ENCODE measurements around the gene CRIP2.
A peak's percentile ranks its signal among the peaks of the same experiment; 100 is the strongest.

The CRIP2 gene

DNA sequence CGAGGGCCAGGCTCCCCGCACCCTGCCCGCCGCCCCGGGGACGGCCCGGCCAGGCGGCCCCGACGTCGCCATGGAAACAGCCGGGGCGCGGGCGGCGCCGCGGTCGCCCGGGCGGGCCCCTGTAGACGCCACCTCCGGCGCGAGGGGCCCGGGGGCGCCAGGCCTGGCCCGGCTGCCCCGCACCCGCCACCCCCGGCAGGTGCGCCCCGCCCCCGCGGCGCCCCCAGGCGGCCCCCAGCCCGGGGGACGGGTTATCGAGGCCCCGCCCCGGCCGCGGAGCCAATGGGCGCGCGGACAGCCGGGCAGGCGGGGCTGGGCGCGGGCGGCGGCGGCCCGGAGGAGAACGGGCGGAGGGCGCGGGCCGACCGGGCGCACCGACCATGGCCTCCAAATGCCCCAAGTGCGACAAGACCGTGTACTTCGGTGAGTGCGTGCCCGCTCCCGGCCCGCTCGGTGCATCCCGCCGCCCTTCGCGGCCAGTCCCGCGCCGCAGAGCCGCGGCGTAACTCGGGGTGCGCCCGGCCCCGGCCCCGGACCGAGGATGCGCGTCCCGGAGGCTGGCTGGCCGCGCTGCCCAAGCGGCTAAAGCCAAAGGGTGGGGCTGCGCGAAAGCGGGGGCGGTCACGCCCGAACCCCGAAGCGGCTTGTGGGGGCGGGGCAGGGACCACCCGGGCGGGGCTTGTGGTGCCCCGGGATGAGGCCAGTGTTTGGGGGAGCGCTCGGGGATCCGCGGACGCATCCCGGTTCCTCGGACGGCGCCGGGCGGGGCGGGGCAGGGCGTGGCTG, at the start of gene CRIP2:
Gene CRIP2, plus strand, starts transcription at position 339 of the 786 bp plus-strand sequence. Its CDS starts 42 bp downstream, at position 381.
- peak within 1 kb of the TSS; percentile 57 to 88 (median 73) for H3K4me3 ChIP-seq
- peak within 1 kb of the TSS; percentile 75 to 98 (median 90) for H3K27ac ChIP-seq

DNA sequence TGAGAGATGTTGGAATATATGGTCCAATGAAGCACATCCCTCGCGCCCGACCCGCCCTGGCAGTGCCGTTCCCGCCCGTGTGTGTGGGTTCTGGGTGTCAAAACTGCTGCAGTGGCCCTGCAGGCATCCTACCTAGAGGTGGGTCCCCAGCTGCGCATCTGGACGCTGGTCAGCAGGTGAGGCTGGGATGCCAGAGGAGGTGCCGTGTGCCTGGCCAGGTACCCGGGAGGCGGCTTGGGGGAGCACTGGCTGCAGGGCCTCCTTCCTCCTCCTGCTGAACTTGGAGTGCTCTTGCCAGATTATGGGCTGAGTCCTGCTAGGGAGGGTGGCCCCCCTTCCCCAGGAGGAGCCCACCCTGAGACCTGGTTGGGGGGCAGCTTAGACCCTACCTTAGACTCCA, 49.8 kb upstream of the CRIP2 start:
- no peak overlapping the region for H3K27ac ChIP-seq
- H3K4me3 ChIP-seq, result no peak overlapping the region

DNA sequence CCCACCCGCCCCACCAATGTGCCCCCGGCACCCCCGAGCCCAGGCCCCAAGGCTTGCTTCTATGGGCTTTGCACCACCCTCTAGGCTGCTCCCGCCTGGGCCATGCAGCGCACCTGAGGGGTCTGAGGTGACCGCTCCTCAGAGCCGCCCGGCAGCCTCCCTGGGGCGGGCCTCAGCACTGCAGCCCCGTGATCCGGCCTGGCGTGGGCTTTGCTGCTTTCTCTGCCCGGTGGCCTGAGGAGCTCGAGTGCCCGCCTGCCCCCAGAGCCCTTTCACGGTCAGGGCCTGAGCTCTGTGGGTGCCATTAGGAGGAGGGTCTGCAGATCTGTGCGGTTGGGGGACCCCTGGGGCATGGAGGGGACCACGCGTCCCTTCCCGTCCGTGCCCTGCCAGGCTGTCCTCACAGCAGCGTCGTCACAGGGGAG, 48.8 kb upstream of the CRIP2 start:
- no peak overlapping the region for H3K4me3 ChIP-seq
- H3K27ac ChIP-seq, result no peak overlapping the region

- H3K4me3 ChIP-seq, result no peak overlapping the region
- H3K27ac ChIP-seq, result no peak overlapping the region
These were observed 48.0 kb upstream of the CRIP2 start for GRCh38 chr14:105426416-105427130.

GRCh38 chr14:105427412-105427811, 47.2 kb upstream of the CRIP2 start:
- H3K27ac ChIP-seq, result no peak overlapping the region
- H3K4me3 ChIP-seq, result no peak overlapping the region

DNA sequence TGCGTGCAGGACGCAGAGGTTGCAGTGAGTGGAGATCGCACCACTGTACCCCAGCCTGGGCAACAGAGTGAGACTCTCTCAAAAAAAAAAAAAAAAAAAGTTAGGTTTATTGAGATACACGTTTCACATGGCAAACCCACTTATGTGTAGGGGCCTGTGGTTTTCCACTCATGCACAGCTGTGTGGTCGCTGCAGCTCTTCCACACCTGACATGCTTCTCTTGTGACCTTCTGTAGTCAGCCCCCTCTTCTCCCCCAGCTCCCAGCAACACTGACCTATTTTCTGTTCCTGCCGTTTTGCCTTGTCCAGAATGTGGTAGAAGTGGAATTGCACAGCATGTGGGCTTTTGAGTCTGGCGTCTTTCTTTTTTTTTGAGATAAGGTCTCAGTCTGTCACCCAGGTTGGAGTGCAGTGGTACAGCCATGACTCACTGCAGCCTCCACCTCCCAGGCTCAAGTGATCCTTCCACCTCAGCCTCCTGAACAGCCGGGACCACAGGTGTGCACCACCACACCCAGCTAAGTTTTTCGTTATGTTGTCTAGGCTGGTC, 46.6 kb upstream of the CRIP2 start:
- Histone ChIP-seq H3K4me3 (no peak overlapping the region), H3K27ac (no peak overlapping the region)

DNA sequence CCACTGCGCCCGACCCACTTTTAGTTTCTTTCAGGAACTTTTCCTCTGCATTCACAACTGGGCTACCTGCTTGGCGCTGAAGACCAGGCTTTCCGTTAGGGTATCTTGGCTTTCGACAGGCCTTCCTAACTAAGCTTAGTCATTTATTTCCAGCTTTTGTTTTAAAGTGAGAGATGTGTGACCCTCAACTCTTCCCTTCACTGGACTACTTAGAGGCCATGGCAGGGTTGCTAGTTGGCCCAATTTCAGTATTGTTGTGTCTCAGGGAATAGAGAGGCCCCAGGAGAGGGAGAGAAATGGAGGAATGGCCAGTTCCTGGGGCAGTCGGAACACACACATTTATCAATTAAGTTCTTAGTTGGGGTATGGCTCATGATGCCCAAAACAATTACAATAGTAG, 44.6 kb upstream of the CRIP2 start:
- H3K27ac ChIP-seq, result no peak overlapping the region
- no peak overlapping the region for H3K4me3 ChIP-seq

GRCh38 chr14:105430565-105430964, 44.1 kb upstream of the CRIP2 start:
- Histone ChIP-seq H3K27ac (peak overlapping the region in 1 of 21 experiments; percentile 50), H3K4me3 (no peak overlapping the region)

GRCh38 chr14:105431256-105431655, 43.4 kb upstream of the CRIP2 start:
- Histone ChIP-seq H3K27ac (peak overlapping the region in 2 of 21 experiments; percentile 12 to 50), H3K4me3 (no peak overlapping the region)

GRCh38 chr14:105432657-105433056, 42.0 kb upstream of the CRIP2 start:
- Histone ChIP-seq H3K27ac (no peak overlapping the region), H3K4me3 (no peak overlapping the region)

GRCh38 chr14:105433161-105433605, 41.4 kb upstream of the CRIP2 start:
- Histone ChIP-seq H3K27ac (no peak overlapping the region), H3K4me3 (no peak overlapping the region)

DNA sequence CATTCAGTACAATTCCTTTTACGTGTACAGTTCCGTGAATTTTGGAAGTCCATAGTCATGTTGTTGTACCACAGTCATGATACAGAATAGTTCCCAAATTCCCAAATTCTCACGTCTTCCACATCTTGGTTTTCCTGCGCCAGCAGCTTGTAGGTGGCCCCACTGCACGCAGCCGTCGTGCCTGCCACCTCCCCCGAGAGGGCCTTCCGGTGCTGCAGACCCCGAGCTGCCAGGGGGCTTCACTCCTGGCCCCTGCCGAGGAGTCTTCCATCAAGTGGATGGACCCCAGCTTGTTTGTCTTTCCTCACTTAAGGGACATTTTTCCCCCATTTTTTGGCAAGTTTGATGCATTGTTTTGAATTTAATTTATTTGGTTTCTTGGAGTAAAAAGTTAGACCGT, 38.2 kb upstream of the CRIP2 start:
- no peak overlapping the region for H3K4me3 ChIP-seq
- no peak overlapping the region for H3K27ac ChIP-seq

- H3K4me3 ChIP-seq, result no peak overlapping the region
These were observed 37.5 kb upstream of the CRIP2 start for GRCh38 chr14:105436891-105437722.

GRCh38 chr14:105437723-105438500, 36.7 kb upstream of the CRIP2 start:
- no peak overlapping the region for H3K27ac ChIP-seq

More at GRCh38 chr14:105436891-105437722, 37.5 kb upstream of the CRIP2 start:
- H3K27ac ChIP-seq, result no peak overlapping the region

DNA sequence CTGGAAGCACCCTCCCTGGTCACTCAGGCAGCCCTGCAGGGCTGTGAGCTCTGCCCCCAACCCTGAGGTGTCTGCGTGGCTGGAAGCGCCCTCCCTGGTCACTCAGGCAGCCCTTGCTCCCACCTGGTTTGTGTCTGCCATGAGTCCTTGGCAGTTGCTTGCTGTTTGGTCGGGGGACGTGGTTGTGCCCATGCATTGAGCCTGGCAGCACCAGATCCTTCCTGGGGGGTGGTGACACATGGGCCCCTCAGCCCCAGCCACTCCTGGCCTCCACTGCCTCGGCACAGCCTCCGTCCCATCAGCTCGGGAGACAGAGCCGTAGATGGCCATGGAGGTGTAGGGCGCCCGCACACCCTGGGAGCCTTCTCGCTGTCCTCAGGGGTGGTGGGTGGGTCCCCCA, 35.4 kb upstream of the CRIP2 start:
- Histone ChIP-seq H3K4me3 (no peak overlapping the region), H3K27ac (no peak overlapping the region)

More at GRCh38 chr14:105437723-105438500, 36.7 kb upstream of the CRIP2 start:
- H3K4me3 ChIP-seq, result no peak overlapping the region

DNA sequence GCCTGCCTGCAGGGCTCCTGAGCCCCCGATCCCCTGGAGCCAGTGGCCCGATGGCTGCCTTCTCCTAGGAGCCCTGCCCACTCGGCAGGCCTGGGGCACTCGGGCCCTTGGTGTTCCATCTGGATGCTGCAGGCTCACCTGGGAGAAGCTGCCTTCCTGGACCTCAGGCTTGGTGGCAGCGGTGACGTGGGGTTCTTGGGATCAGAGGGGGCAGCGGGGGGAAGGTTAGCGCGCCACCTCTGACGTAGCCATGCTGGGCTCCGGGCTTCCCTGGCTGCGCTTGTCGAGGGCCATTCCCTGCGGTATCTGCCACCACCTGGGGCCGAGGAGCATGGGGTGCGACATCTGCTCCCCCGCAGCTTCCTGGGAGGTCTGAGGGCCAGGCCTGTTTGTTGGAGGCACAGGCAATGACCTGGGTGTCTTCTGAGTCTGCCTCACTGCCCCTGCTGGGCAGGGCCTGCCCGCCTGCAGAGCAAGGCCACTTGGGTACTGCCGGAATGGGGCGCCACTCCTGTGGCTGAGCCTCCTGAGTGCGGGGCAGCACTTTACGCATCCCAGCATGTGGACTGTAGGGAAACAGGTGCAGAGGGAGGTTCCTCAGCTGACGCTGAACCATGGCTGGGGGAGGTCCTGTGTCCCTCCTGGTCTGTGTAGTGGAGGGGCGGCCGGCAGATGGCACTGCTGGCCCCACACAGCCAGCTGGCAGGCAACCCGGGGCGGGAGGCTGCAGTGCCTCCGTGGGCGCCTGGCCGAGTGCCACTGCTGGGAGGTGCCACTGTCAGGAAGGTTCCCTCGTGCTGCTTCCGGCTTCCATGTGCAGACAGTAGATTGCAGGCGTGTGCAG, 34.7 kb upstream of the CRIP2 start:
- Histone ChIP-seq H3K27ac (no peak overlapping the region), H3K4me3 (no peak overlapping the region)

DNA sequence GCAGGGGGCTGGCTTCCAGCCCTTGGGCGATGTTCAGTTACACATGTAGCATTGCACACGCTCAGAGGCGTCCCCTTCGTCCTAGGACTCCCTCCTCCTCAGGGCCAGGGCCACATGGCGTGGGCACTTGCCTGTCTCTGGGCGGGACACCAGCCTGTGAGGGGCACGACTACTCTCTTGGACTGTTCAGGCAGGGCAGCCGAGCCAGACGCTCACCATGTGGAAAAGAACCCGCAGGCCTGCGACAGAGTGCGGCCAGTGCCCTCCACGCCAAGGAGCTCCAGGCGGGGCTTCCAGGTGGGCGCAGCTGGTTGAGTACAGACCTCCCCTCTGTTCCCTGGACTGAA, 34.1 kb upstream of the CRIP2 start:
- no peak overlapping the region for H3K4me3 ChIP-seq

DNA sequence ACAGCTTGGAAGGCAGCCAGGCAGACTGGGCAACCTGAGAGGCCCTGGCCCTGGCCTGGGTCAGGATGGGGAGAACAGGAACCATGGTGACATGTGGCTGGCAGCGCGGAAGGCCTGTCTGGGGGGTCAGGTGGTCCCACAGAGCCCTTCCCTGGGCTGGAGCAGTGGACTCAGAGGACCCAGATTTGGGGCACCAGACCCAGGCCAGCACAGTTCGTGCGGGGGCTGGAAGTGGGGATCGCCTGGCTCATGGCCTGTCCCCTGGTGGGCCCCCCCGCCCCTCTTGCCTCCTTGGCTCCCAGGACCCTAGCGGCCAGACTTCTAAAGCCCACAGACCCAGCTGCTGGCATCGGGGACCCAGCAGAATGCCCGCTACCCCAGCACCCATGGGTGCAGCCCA, 33.6 kb upstream of the CRIP2 start:
- Histone ChIP-seq H3K4me3 (no peak overlapping the region), H3K27ac (no peak overlapping the region)

More for the DNA sequence above, 34.1 kb upstream of the CRIP2 start:
- H3K27ac ChIP-seq, result no peak overlapping the region

Measured in skin epidermis (tissue), 12 donors.